ENCODE measurements around the gene FAM210B.
"Not testable (repeated sequence)": the region's sequence is repeated elsewhere in the genome, so short reads cannot be mapped to it uniquely, and the experiment has no call there.

Gene FAM210B

DNA sequence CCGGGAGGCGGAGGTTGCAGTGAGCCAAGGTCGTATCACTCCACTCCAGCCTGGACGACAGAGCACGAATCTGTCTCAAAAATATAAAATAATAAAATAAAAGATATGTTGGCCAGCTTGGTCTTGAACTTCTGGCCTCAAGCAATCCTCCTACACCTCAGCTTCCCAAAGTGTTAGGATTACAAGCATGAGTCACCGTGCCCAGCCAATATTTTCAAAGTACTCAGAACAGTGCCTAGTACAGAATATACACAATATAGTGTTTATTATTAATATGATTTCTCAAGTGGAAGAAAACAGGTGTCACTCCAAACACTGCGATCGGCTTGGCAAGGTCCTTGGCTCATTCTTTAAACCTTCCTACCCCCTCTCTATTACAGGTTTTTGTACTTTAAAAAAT lies 3.1 kb downstream of the FAM210B start:
- DNase-seq: no peak

DNA sequence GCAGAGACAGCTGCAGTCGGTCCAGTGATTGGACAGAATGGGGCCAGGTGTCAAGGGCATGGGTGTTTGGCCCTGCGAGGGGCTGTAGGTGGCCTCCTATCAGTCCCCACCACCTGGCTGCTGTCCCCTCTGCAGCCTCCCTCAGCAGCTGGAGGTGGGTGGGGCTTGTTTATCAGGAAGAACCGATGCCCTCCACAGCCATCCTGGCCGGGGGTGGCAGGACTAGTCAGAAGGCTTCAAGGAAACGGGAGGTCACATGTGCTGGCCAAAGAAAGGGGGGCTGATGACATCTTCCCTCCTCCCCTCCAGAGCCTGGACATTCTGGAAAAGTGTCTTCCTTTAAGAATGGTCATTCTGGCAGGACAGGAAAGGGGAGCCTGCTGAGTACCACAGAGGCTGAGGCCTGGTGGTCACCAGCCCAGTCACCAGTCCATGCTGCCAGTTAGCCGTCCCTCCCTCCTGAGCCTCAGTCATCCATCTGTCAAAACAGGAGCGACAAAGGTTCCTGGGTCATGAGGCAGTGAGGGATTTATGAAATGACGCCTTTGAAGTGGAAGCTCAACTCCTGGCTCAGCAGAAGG lies 4.1 kb downstream of the FAM210B start:
- DNase-seq: no peak

DNA sequence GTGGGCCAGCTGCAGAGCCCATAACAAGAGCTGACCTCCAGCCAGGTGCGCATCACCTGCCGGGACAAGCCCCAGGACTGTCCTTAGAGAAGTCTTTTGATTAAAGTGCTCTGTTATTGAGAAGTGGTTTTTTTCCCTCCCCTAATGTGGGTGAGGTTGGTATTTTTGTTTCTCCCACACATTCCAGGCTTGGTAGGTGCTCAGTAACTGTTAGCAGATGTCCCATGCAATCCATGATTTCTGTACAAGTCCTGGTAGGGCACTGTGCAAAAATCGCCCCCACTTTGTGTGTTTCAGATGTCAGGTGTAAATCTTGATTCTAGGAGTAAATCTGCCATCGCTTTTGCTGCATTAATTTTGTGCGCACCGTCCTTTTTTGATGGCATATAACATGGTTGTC lies 4.7 kb downstream of the FAM210B start:
- no peak for DNase-seq

DNA sequence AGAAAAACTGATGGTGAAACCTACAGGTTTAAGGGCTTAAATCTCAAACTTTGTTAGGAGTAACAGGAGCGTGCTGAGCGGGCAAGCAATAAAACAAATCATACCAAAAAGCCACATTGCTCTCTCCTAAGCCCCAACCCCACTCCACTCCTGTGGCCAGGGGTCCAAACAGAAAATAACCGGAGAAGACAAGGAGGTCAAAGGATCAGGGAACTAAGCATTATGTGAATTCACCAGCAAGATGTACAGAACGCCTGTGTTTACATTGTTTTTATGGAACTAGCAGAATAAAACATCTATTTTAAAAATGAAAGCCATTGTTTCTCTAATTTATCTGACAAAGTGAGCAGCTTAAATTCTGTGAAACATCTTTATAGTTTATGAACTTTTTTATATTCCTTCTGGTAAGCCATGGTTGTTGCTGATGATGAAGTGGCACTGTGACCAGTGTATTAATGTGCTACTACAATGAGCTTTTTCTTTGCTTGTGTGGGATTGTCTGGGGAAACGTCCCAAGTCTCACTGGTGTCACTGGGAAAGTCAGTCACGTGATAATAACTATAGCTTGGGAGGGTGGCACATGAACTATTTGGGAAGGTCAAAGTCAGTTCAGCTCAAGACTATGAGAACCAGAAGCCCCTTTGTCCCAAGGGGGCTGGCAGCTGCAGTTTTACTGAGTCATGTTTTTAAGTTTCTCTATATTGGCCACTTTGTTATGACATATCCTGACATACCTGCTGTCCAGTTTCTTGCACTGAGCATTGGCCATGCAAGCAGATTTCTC lies 9.8 kb downstream of the FAM210B start:
- DNase-seq: no peak

DNA sequence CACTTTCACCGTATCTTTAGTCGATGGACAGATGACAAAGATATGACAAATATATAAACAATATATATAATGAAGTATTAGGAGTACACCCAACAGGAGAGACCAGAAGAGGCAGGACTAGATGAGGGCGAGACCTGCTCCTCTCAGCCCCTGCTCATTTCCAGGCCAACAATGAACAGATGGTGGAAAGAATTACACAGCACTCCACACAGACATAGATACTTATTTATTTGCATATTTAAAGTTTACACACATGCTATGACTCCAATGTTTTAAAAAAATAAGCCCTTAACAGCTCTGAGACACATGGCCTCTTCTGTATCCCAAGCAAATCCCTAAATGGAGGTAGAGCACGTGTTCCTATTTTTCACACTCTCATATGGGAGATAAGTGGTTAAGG lies 10.4 kb downstream of the FAM210B start:
- DNase-seq: no peak

DNA sequence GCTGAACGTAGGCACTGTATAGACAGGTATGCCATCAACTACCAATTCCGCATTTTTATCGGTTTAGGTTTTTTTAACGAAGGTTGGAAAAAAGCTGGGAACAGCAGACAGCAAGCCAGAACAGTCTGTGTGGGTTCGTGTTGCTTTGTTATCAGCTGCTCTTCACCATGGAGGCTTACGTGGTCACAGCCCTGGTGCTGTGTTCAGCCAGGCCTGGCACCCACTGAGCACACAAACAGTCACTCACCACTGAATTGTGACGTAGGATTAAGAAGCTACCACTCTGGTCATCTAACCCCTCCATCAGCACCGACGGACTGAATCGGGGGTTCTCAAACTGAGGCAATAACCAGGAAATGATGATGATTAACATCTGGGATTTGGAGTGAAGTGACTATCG lies 13.2 kb downstream of the FAM210B start:
- DNase-seq: no peak

DNA sequence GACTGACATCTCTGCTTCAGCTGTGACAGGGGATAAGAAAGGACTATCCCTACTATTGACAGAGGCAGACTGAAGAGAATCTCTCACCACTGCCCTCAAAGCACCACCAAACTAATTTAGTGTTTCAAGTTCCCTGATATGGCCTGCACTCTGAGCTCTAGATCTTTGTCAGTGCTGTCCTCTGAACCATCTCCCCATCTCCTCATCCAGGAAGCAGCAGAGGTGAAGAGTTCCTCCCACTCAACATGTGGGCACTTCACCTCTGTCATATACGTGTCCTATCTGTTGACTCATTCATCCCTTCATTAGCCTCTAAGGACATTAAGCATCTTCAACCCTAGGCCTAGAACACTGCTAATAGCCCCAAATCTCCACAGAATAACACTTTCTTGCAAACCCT lies 14.1 kb downstream of the FAM210B start:
- DNase-seq: no peak

DNA sequence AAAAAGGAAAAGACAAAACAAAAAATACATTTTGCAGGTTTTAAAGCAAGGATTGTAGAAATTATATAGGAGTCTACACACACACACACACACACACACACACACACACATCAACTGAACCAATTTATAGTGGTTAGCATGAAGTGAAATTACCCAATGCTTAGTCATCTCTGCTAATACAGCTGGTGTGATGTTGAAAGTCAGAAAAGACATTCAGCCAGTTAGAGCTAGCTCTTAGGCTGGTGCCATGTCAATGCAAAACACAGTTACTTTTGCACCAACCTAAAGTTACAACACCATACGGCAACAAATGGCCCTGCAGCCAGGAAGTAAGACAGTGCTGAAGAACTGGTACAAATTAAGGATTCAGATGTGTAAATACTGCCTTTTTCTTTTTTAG lies 15.2 kb downstream of the FAM210B start:
- DNase-seq: no peak

DNA sequence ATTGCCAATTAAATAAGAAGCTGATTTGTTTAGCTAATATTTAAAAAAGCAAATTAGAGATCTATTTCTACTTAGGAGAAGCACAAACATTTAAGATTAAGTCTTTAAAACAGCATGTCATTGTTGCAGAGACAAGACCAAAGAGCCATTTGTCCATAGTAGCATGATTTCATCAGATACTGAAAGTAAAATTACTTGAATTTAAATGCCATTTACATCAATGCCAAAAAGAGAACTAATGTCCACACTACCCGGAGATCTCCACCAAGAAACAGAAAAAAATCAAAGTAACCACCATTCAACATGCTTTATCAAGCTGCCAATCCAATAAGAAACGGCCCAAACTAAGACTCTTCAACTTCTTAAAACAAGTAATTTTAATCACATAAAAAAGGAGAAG lies 17.6 kb downstream of the FAM210B start:
- DNase-seq: no peak

DNA sequence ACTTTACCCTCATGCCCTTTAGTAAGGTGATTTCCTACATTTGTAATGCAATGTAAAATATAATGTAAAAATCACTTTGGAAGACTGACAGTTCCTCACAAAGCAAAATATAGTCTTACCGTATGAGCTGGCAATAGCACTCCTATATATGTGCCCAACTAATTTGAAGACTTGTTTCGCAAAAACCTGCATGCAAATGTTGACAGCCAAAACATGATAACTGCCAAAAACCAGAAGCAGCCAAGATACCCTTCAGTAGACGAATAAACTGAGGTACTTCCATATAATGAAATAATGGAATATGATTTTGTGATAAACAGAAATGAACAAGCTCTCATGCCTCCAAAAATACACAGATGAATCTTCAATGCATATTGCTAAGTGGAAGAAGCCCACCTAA lies 19.6 kb downstream of the FAM210B start:
- DNase-seq: no peak

DNA sequence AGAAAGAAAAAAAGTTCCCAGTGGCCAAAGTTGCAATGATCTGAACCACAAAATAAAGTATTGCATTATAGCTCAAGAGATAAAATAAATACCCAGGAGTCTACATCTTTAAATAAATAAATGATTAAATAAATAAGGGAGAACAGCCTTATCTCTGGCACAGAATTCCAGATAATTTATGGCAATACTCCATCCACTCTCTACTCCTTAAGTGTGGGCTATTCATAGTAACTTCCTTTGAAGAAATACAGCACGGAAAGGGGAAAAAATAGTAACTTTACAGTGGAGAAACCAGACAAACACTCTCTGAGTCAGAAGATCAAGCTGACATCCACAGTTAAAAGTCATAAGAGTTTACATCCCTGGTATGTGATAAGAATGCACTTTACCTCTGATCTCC lies 21.6 kb downstream of the FAM210B start:
- no peak for DNase-seq

DNA sequence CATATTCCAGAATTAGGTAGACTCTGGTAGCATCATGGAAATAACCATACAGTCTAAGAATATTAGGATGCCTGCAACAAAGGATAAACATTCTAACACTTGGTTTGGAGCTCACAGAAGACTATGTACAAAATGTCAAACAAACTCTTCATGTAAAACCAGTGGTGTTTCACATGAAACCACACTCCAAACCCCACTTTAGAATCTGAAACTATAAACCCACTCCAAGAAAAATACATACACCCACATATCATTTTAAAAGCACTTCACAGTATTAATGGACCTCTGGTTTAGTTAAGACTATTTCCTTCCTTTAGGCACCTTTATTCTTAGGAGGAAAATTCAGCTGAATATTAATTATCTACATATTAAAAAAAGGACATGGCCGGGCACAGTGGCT lies 22.7 kb downstream of the FAM210B start:
- DNase-seq: no peak

DNA sequence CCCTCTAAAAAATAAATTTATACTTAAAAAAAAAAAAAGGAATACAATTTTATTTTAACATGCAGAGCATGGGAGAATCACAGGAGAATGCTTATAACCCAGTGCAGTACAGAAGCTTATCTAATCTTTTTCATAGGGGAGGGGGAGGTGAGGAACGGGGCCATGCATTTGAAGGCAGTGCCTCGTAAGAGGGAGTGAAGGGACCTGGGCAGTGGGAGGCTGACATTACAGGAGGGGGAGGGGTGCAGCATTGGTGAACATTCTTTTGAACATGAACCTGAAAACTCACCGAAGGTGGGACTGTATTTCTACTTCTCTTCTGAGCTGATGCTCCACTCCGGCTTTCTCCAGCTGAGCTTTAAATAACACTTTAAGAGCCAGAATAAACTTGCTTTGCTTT lies 23.9 kb downstream of the FAM210B start:
- no peak for DNase-seq

DNA sequence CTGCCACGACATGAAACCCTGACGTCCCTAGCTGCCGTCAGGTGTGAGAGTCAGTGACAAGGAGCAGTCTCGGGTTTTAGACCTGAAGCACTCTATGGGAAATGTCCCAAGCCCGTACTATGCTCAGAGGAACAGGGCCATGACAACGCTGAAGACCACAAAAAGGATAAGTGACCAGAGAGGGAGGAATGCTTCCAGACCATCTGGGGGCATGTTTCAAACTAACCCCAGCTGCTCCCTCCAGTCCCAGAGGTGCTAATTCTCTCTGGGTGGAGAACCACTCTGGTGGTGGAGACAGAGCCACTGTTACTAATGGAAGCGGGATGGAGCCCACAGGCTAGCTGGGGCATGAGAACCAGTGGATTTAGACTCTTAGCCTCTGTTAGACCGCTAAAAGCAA lies 24.6 kb downstream of the FAM210B start:
- DNase-seq: no peak

DNA sequence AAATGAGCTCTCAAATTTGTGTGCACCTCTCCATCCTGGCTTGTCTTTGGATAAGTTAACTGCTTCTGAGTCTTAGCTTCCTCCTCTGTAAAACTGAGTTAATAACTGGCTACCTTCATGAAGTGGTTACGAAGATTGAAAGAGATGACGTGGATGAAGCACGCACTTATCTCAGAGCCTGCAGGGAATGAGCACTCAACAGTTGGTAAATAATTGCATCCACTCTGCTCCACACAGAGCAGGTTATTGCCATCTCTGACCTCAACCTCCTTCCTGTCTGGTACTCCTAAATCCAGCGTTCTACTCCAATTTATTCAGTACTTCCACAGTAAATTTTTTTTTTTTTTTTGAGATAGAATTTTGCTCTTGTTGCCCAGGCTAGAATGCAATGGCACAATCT lies 26.4 kb downstream of the FAM210B start:
- DNase-seq: no peak

DNA sequence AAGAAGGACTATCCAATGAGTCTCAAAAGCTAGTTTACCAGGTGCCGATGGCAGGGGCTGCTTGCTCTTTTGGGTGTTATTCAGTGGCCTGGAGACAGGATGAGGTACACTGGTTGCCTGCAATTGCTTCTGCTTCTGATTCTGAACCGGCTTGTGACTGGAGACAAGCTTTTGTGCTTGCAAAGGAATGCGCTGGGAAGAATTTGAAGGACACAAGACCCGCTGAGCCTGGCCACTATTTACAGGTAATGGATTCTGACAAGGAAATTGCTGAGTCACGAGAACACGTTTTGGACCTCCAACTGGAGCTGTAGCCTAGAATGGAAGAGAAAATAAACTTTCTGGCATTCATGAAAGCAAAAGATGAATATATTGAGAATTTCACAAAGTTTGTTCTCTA lies 27.4 kb downstream of the FAM210B start:
- no peak for DNase-seq

DNA sequence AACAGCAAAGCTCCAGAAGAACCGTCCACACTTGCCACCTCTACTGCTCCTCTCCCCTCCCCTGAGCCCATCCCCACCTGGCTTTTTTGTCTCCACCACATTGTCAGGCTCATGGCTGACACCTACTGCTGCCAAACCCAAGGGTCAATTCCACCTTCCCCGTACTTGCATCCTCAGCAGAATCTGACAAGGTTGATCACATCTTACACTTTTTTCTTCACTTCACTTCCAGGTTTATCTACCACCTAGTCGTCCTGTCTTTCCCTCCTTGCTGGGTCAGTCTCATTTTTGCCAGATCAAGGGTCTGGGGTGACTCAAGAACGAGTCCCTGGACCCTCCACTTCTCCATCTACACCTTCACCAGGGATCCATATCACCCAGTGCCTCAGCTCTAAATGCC lies 30.1 kb downstream of the FAM210B start:
- DNase-seq: no peak

DNA sequence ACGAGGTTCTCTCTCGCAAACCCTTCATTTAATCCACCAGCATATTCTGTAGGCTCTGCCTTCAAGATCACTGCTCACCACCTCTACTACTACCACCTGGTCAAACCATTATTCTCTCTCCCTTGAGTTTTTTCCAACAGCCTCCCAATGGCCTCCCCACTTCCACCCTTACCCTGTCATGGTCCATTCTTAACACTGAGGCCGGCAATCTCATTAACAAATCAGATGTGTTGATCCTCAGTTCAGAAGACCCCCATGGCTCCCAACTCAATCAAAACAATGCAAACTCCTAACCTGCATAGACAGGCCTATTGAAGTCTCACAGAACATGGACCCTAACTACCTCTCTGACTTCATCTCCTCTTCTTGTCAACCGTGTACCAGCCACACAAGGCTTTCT lies 31.0 kb downstream of the FAM210B start:
- DNase-seq: no peak

DNA sequence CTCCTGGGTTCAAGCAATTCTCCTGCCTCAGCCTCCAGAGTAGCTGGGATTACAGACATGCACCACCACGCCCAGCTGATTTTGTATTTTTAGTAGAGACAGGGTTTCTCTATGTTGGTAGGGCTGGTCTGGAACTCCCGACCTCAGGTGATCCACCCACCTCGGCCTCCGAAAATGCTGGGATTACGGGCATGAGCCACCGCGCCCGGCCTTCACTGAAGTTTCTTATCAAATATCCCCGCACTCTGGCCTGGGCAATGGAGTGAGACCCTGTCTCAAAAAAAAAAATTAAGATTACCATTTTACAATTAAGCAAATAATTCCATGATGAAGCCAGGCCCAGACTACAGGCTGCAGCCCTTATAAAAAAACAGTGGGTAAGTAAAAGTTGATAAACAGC lies 31.6 kb downstream of the FAM210B start:
- DNase-seq: not testable (repeated sequence)

DNA sequence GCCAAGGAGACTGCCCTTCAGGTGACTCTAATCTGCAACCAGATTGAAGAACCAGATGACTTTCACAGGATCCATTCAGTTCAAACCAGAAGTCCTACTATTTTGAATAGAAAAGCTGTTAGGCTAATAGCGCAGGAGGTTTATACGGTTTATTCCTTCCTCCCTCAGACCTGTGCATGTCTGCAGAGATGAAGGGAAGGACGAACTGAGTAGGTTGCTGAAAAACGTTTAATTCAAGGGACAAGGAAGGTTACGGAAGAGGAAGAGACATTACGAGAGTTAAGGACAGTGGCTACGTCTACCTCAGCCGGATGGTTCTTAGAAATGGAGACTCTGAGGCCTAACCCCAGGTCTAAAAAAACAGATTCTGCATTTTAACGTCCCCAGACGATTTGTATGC lies 32.3 kb downstream of the FAM210B start:
- no peak for DNase-seq

DNA sequence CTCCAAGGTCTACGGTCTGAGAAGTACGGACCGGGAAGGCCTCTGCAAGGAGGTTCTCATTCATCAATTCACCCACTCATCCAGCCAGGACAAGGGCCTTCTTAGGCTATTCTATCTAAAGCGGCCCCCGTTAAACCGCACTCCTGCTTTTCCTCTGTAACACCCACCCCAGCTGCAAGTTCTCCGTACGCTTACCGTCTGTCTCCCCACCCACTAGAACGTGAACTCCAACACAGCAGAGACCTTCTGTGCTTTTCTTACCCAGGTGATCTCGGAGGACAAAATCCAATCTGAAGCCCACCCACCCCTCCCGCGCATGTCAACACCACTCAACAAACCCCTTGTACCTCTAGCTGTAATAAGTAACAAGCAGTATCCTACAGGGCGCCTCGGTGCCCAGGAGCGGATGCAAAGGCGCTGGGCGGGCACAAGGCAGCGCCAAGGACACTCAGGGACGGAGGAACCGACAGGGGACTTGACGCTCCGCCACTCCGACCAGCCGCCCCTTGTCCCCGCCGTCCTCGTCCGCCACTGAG lies 32.9 kb downstream of the FAM210B start:
- no peak for DNase-seq

DNA sequence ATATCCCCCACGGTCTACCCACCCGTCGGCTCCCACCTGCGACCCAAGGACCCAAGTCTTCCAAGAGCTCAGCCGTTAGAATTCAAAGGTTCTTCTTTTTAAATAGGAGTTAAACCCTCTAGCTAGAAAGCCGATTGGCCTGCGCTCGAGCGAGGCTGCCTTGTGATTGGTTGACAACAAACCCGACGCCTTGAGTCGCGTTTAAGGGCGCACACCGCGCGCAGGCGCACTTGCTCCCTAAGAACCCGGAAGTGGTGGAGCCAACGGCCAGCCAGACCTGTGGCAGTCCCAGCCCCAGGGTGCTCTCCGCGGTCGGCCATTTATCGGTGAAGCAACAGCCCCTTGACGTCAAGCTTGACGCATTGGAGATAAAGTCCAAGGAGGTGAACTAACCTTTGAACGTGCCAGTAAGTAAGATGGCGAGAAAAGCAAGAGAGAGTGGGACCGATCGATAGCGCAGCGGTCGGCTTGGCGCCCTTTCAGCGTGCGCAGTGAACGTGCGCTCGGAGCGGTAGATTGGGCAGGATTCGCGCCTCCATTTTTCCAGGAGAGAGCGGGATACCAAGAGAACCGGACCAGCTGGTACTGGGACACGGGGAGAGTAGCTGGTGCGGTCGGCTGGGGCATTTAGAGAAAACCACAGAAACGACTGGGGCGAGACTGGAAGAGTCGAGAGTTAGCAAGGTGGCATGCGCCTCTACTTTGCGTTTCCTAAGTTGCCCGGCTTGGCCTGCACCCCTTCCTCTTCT lies 33.5 kb downstream of the FAM210B start, which contains the start of the genes AURKA and CSTF1:
Gene AURKA, minus strand, starts transcription at position 84 of the 749 bp plus-strand sequence. CDS start 4,018 bp downstream, outside the sequence.
Gene CSTF1, plus strand, starts transcription at position 514 of the 749 bp plus-strand sequence. CDS start 2,908 bp downstream, outside the sequence.
- peak; percentile 99 for DNase-seq

DNA sequence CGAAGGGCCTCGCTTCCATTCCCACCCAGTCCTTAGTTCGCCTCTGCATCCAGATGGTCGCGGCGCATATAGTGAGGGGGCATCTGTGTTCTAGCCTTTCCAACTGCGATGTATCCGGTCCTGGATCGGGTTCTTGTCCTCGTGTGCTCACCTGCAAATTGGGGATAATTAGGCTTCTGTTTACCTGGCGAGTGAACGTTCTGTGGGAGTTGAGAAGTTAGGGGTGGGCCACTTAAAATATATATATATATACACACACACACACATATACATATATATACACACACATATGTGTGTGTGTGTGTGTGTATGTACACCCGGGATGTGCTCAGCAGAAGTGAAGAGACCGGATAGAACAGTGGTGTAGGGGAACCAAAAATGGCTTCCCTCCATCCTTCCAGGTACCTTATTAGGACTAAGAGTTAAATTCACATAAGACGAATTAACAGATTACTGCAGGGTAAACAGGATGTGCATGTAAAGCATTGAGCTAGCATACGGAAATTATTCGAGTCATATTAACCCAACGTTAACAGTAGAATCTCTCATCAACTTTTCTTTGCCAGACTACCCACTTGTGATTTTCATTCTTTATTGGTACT lies 34.2 kb downstream of the FAM210B start:
- peak; percentile 9 for DNase-seq
